SHP77 (cell line): ENCODE measurements around the gene ADCY4.

Source experiments
- DNase-seq, 2 experiments: peaks; one replicate each; lab custom pipeline; 2025; lab: John Stamatoyannopoulos, UW

Gene ADCY4

DNA sequence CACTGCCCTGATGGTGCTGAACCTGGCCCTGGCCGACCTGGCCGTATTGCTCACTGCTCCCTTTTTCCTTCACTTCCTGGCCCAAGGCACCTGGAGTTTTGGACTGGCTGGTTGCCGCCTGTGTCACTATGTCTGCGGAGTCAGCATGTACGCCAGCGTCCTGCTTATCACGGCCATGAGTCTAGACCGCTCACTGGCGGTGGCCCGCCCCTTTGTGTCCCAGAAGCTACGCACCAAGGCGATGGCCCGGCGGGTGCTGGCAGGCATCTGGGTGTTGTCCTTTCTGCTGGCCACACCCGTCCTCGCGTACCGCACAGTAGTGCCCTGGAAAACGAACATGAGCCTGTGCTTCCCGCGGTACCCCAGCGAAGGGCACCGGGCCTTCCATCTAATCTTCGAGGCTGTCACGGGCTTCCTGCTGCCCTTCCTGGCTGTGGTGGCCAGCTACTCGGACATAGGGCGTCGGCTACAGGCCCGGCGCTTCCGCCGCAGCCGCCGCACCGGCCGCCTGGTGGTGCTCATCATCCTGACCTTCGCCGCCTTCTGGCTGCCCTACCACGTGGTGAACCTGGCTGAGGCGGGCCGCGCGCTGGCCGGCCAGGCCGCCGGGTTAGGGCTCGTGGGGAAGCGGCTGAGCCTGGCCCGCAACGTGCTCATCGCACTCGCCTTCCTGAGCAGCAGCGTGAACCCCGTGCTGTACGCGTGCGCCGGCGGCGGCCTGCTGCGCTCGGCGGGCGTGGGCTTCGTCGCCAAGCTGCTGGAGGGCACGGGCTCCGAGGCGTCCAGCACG lies 18.9 kb downstream of the ADCY4 start:
- DNase-seq = no peak

DNA sequence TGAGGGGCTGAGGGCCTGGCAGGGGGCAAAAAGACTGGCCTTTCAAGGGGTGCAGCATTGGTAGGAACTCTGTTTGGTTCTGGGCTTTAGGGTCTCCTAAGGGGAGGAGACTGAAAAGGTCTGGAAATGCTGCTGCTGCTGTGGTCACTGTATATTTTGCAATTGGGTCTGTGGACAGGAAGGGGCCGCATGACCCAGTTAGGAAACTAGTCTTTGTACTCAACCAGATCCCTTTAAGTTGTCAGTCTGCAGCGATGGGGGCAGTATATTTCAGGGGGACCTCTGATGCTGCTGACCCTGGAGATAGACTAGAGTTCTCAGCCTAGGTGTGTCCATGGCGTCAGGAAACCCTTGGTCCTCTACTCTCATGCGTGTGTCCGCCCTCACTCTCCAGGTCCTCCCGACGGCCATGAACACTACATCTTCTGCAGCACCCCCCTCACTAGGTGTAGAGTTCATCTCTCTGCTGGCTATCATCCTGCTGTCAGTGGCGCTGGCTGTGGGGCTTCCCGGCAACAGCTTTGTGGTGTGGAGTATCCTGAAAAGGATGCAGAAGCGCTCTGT lies 19.5 kb downstream of the ADCY4 start:
- DNase-seq = no peak

DNA sequence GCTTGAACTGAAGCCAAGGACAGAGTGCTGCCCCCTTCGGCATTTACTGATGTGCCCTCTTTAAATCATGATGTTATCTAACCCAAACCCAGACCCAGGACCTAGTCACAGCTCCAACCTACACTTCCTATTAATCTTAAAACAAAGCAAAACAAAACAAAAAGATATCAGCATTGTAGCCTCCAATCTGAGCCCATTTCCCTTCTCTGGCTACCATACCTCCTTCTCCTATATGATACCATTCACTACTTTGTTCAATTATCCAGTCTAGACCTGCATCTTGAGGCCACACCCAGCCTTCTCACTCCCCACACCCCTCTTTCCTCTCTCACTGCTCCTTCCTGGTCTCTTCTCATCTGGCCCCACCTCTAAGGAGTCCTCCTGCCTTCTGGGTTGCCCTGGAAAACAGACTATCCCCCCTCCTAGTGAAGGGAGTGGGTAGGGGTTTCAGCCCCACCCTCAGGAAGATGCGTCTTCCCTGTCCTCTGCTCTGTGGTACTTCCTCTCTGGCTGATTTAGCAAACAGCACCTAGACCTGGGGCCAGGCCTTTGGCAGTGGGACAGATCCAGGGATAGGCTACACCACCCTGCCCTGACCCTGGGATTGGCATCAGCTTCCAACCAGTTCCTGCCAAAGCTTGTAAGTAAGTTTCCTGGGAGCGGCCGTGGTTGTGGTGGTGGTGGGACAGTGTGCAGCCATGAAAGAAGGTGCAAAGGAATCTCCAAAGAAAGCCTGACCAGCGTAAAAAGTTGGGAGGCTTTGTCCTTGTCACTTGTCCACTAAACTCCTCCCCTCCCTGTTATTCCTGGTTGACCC lies 20.3 kb downstream of the ADCY4 start:
- DNase-seq = no peak

DNA sequence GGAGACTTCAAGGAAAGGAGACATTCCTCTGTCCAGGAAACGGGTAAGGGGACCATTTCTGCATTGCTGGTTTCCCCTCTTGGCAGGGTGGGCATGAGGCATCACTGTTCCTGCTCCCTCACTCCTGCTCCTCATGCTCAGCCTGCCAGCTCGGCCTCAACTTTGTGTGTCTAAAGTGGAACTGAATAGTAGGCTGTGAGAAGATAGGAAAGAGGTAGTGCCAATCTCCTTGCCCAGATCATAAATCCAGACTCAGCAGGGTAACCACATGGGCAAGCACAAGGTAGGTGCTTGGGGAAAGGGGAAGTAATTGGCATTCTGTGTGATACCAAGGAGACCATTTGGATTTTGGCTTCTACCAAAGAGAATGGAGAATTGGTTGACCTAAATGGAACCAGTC lies 21.0 kb downstream of the ADCY4 start:
- no peak for DNase-seq

DNA sequence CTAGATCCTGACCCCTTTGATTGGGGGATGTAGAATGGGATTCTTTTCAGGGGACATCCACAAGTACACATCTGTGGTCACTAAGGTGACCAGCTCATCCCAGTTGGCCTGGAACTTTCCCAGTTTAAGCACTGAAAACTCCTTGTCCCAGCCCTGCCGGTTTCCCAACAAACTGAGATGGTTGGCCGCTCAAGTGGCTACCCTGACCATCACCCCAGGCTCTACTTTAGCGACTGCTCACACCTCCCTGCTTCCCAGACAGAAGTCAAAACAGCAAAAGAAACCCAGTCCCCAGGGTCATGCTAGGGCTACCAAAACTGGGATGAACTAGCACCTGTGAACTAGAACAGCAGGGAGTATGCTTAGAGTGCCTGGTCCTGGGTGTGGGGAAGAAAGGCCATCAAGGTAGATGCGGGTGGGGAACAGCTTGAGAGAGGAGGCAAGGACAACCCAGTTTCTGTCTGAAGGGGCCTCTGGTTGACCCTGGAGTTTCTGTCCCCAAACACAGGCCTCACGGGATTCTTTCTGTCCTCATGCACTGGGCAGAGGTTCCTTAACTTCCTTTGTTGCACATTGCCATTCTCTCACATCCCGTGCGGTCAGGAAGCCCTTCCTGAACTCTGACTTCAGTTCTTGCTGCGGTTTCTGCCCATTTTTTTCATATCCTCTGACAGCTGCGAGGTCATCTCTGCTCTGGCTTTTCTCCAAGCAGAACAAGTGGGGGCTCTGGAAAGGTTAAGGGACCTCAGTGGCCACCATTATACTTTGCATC lies 21.9 kb downstream of the ADCY4 start:
- no peak for DNase-seq

DNA sequence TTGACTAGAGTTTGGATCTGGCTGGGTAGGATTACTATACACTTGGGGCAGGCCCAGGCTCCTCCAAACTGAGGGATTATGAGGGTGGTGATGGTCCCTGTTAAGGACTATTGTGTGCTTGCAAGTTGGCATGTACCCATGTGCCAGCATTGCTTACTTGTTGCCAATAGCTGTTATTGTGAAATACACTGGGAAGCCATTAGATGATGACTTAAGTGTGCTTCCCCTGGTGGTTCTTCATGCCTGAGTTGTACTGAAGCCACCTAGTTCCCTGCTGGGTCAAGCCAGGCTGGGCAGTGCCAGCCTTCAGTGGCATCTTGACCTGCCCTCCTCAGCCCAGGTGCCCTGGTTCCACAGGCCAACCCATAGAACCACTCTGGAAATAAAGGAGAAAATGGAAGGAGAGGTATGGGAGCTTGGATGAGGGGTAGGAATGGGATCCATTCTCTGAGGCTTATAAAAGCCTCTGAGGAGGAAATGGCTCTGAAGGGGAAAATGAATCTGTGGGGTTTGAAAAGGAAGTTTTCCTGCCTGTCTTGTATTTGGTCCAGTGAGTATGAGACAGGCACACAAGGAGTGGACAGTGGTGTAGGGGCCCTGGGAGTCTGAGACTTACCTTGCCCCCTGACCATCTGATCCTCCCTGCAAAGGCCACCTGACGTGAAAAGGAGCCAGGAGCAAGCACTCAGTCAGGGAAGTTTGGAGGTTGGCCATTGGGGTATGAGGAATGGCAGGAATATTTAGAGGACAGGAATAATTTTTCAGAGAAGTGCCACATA lies 22.8 kb downstream of the ADCY4 start:
- DNase-seq = no peak

DNA sequence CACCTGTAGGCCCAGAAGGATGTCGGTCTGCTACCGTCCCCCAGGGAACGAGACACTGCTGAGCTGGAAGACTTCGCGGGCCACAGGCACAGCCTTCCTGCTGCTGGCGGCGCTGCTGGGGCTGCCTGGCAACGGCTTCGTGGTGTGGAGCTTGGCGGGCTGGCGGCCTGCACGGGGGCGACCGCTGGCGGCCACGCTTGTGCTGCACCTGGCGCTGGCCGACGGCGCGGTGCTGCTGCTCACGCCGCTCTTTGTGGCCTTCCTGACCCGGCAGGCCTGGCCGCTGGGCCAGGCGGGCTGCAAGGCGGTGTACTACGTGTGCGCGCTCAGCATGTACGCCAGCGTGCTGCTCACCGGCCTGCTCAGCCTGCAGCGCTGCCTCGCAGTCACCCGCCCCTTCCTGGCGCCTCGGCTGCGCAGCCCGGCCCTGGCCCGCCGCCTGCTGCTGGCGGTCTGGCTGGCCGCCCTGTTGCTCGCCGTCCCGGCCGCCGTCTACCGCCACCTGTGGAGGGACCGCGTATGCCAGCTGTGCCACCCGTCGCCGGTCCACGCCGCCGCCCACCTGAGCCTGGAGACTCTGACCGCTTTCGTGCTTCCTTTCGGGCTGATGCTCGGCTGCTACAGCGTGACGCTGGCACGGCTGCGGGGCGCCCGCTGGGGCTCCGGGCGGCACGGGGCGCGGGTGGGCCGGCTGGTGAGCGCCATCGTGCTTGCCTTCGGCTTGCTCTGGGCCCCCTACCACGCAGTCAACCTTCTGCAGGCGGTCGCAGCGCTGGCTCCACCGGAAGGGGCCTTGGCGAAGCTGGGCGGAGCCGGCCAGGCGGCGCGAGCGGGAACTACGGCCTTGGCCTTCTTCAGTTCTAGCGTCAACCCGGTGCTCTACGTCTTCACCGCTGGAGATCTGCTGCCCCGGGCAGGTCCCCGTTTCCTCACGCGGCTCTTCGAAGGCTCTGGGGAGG lies 23.9 kb downstream of the ADCY4 start, which contains the start of gene LTB4R:
TSS of gene LTB4R (plus strand) at position 857 of the 959 bp plus-strand sequence. CDS start 4,150 bp downstream, outside the sequence.
- peak; percentile 80 to 85 for DNase-seq

DNA sequence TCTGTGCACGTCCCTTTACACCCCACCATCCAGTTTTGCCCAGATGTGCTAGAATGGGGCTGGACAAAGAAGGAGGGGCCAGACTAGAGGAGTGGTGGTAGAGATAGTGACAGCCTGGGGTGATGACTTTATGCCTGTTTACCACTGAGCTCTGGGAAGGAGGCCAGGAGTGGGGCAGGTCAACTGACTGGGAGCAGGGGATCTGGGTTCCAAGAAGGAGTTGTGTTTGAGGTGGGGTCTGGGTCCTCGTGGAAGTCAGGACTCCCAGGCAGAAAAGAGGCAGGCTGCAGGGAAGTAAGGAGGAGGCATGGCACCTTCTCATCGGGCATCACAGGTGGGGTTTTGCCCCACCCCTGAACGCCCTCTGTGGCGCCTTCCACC lies 24.6 kb downstream of the ADCY4 start:
- no peak for DNase-seq

DNA sequence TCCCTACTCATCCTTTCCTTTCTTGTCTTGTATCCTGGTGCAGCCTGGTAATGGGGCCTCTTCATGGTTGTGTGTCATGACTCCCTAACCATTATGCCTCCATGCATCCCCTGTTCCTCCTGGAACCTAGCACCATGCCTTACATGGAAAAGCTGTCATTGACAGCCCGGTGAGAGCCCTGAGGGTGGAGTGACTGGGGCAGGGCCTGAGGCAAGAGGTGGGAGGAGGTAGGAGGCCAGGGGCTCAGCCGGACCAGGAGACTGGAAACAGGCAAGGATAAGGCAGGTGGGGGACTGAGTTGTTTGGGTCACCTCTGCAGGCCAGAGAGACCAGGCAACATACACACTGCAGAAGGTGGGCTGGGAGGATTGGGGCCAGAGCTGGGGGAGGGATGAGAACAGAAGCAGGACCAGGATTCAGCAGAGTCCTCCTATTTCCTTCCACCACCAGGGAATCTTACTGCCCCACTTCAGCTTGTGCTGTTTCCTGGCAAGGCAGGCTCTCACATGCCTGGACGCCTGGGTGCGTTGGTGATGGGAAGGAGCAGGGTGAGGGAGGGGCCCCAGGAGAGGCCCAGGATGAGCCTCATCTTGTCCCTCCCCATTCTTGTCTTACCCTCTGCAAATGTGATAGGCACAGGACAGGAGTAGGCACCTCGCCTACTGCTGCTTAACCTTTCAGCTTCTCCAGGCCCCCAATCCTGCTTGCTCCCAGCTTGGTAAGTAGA lies 25.2 kb downstream of the ADCY4 start, which contains the start of gene LTB4R2:
TSS of gene LTB4R2 (plus strand) at position 603 of the 727 bp plus-strand sequence. CDS start 525 bp downstream, outside the sequence.
- DNase-seq = no peak

DNA sequence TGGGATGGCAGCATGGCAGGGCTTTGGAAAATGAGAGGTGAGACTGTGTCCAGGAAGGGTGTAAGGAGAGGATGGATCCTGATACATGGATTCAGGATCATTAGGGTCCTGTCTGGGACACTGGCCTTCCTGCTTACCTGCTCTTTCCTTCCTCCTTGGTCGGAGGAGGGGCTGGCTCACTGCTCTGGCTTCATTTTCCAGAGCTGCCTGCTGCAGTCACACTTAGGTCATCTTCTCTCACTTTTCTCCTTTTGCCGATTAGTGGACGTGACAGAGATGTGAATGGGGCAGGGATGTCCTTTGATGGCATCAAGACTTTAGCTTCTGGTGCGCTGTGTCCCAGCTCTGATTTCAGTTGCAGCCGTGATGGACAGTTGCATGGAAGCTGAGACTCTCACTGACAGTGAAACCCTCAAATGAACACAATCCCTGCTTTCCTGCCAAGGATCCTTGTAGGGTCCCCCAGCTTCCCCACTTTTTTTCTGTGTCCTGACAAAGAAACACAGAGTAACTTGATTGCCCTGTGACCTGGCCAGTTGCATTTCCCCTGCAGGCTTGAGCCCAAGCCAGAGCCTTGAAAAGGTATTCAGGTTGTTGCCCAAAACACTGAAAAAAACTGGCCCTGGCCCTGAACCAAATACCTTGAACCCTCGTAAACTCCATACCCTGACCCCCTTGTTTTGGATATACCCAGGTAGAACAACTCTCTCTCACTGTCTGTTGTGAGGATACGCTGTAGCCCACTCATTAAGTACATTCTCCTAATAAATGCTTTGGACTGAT lies 26.3 kb downstream of the ADCY4 start:
- DNase-seq = no peak

DNA sequence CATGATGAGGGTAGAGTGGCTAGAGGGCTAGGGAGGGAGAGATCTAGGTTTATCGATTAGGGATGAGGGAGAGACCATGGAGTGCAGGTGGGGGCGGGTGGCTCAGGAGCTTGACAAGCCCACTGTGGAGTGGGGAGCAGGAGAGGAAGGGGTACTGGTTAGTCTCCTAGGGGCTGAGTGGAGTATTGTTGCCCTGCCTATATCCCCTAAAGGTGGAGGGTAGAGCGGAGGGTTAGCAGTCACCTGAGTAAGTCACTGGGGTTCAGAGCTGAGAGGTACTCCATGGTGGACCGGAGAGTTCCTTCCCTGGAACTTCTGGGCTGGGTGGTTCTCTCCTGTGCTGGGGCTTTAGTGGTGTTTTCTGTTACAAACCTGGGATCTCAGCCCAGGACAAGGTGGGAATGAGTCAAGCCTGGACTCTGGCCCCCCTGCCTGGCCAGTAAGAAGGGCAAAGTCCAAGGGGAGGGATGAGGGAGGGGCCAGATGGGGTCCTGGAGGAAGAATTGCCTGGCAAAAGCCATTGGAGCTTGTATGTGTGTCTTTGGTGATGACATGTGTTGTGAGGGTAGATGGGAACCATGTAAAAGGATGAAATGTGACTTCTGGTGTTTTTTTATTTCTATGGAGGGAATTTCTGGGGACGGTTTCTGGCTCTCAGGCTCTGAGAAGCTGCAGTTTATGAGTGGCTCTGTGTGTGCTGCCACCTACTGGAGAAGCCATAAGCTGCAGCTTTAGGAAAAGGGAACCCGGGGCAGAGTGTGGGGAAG lies 27.1 kb downstream of the ADCY4 start, which contains the start of gene CIDEB:
TSS of gene CIDEB (minus strand) at position 403 of the 767 bp plus-strand sequence. CDS start at position 284, 119 bp downstream.
- DNase-seq = peak; percentile 54 to 67

DNA sequence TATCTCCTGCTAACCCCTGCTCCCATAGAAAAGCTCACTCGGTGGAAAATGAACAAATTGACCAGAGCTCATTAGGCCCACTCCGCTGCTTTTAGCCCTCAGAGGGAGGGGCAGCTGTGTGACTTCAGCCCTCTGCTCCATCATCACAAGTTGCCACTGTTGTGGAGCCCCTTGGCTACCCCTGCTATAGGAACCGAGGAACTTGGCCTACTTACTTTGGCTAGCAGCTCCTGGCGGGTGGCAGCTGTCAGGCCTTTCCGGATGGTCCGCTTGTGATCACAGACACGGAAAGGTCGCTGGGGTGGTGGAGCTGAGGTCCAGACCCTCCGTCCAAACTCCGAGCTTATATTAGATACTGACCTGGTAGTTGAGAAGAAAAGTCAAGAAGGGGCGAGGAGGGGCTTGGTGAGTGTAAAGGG lies 27.7 kb downstream of the ADCY4 start:
- DNase-seq = no peak

DNA sequence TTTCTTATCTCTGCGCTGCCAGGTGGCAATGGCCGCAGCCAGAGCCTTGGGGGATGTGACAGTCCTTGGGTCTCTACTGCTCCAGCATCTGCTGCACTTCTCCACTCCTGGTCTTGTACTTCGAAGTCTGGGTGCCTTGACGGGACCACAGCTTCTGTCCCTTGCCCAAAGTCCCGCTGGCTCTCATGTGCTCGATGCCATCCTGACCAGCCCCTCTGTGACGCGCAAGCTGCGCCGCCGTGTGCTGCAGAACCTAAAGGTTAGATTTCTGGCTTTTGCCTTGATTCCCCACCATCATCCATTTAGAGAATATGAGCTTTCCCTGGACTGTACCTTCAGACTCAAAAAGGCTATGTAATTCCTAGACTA lies 30.9 kb downstream of the ADCY4 start:
- no peak for DNase-seq

DNA sequence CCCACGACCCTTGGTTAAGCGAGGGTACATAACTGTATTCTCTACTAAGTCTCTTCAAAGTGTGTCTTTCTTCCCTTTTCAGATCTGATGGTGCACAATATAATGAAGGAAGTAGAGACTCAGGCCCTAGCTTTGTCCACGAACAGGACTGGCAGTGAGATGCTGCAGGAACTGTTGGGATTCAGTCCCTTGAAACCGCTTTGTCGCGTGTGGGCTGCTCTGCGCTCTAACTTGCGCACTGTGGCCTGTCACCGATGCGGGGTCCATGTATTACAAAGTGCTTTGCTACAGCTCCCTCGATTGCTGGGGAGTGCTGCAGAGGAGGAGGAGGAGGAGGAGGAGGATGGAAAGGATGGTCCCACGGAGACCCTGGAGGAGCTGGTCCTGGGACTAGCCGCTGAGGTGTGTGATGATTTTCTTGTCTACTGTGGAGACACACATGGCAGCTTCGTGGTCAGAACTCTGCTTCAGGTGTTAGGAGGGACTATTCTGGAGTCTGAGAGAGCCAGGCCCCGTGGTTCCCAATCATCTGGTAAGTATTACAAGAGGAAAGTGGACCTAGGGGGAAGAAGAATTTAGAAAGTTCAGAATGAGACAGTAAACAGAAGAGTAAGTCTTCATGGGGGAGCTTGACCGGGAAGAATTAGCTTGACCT lies 34.4 kb downstream of the ADCY4 start:
- DNase-seq = no peak

DNA sequence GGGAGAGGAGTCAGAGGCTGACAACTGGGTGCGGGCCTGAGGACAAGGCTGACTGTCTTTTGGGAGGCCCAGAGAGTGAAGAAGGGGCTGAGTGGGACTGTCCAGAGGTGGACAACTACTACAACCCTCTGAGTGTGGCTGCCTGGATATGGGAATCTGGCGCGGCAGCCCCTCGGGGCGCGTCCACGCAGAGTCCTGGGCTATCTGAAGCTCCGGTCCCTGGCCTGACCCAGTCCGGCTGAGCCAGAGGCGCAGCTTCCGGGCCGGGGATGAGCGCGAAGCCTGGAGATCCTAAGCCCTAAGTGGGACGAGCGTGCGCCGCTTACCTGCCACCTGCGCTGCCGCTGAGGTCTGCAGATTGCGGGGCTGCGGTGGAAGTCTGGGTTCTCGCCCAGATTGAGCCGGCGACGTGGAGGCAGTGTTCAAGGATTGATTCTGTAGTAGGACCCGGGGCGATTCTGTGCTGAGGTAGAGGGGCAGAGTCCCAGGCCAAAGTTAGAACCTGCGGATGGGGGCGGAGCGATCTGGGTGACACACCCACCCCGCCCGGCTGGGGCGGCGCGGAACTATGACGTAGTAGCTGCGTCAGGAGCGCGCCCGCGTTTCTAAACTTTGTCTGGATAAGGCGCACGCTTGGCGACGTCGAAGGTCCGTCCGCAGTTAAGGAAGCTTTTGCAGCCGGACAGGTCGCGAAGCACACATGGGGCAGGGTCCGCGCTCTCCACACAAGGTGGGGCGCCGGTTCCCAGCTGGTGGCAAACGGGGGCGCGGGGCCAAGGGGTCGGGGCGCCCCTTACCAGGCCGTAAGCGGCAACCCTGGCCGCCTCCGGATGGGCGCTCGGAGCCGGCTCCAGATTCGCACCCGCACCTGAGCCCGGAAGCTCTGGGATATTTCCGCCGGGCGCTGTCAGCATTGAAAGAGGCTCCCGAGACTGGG lies 35.3 kb downstream of the ADCY4 start, which contains the start of the genes DHRS1 and NOP9:
TSS of gene DHRS1 (minus strand) at position 526 of the 937 bp plus-strand sequence. CDS start 674 bp downstream, outside the sequence.
TSS of gene NOP9 (plus strand) at position 596 of the 937 bp plus-strand sequence. CDS start at position 701, 105 bp downstream.
- peak; percentile 77 to 80 for DNase-seq

DNA sequence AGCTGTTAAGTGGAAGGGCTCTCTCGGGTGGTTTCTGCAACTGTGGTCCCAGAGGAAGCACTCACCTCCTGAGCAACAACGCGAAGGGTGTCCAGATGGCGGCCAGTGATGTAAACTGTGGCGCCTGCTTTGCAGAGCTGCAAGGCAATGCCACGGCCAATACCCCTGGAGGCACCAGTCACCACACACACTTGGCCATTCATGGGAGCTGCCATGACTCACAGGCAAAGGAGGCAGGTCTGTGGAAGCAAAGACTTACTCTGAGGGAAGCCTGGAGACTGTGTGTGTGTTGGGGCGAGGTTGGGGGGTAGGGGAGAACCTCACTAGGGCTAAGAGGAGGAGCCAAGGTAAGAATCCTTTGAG lies 36.0 kb downstream of the ADCY4 start:
- peak; percentile 9 to 31 for DNase-seq
